Epithelial cell of esophagus (primary cell): ENCODE measurements around the gene RCAN2.

Experiments
- DNase-seq: peaks from one replicate; pipeline ENCODE4 v3.0.0; 2010; ENCODE audit warnings: low read depth
- H3K4me3 ChIP-seq: 2 replicates; pipeline ENCODE4 v1.5.1; 2011; ENCODE audit warnings: mild to moderate bottlenecking, low read length, control low read depth
- CTCF ChIP-seq: IDR thresholded peaks from 2 replicates; pipeline ENCODE4 v1.5.1; 2011; ENCODE audit warnings: low read depth, mild to moderate bottlenecking, low read length, control low read depth, inconsistent platforms; ENCODE audit not compliant: insufficient read depth; ENCODE audit errors: missing control alignments

Gene RCAN2

DNA sequence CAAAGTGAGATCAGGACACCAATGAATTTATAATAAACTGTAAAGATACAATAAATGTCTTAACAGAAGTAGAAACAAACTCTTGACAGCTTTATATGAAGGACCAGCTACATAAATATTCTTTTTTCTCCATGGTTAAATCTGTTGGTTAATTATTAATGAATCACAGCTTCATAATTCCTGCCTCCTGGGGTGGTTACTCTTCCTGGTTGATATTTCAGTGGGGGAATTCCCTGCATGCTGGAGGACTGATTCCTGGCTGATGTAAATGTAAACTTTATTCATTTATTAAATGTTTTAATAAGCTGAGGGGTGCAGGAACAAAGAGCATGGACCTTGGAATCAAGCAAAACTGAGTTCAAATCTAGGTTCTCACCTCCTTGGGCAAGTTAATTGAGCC, 16.2 kb upstream of the RCAN2 start:
- H3K4me3 ChIP-seq, result no peak overlapping the region
- DNase-seq, result peak; percentile 42
- no peak for TF ChIP-seq CTCF

DNA sequence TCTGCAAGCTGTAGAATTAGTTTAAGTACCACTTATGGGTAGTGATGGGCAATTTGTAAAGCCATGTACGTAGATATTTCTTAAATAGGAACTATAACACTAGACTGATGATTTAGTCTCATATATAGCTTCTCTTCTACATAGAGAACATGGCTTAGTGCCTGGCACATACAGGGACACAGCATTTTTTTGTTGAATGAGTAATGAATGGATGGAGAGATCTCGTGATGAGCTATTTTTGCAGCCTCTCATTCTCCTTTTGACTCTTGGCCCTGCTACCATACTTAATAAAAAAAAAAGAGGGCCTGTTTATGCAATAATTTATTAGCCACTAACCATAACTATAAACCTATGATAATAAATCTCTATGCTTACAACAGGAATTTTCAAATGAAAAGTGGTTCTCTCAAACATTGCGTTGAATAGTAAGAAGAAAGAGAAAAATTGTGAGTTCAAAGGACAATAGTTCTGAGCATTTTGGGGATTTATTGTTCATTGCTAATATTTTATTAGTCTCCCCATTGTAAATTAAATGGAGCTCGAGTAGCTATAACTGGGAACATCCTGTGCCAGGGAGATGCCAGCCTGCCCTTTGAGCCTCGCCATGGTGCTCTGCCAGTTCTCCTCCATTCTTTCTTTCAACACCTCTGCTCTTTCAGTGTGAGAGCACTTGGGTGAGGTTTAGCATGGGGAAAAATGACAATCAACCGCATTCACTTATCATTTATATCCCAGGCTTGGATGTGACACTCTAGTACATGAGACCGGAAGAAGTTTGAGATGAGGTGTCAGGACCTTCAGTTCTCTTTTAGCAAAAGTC, 14.7 kb upstream of the RCAN2 start:
- H3K4me3 ChIP-seq, result no peak overlapping the region
- no peak for TF ChIP-seq CTCF

DNA sequence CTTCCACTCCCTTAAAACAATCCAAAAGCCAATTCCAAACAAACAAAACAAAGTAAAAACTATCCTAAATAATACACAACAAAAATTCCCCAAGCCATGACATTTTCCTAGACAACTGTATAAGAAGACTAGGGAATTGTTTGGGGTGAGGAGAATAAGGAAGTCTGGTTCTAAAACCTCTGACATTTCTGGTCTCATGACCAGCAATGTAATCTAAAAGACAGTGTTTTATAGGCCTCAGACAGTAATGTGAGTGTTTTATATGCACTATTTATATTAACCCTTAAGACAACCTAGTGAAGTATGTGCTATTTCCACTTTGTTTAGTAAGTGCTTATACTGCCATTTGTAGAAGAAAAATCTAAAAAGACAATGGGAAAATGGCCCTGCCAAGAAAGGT, 13.0 kb upstream of the RCAN2 start:
- TF ChIP-seq CTCF, result no peak
- no peak for DNase-seq
- H3K4me3 ChIP-seq, result no peak overlapping the region

More for the DNA sequence above, 14.7 kb upstream of the RCAN2 start:
- no peak for DNase-seq

DNA sequence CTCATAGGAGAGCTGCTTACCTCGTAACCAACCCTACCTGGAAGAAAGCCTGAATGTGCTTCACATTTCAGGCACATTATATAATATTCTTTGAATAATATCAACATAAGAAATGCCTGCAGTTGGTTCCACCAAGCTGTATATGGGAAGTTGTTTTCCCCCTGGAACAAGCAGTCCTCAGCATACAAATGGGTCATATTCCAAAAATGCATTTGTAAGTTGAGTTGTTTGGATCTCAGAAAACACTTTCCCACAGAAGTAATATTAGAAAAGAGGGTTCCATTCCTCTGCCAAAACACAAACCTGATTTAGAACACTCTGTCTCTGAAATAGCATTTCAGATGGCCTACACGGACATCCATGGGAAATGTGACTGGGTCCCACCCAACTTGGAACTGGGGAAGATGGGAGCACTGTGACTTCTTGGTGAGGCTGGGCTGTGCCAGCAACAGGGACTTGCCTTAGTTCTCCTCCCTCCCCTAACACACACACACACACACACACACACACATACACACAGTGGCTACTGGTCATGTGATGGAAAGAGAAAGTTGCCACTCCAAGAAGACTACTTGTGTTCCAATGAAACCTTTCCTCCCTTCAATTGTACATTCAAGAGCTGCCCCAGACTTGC, 11.4 kb upstream of the RCAN2 start:
- TF ChIP-seq CTCF, result no peak
- no peak for DNase-seq
- no peak overlapping the region for H3K4me3 ChIP-seq

DNA sequence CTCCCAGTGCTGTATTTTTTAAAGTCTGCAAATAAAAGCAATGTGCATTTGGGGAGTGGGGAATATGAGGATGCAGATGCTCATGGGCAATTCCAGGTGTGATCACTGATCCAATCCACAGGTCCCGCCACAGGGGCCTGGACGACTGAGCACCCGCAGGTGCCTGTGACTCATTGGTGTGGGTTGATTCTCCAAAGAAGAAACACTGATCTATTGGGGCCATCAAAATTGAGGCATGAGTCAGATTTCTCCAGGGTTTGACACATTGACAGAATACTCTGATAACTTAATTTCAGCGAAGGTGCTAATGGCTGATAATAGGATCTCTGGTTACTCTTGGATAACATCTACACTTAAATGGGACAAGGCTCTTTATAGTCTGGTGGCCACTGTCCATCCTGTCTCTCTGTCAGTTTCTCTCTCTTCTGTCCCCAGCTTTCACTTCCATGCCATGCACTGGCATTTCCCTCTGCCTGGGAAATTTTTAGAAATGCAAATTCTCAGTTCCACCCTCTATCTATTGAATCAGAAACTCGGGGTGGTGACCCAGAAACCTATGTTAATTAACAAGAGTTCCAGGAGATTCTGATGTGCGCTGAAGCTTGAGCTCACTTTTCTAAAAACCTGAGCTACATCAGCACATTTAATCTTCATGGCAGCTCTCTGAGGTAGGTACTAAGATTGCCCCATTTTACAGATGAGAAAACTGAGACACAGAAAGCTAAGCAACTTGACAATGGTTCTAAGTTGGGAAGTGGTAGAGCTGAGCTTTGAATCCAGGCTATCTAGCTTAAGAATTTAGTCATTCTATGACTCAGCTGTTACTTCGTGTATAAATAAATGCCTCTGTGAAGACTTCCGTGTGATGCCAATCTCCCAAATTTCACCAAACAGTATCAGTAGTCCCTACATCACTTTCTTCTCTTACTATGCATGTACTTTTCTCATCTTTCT, 10.2 kb upstream of the RCAN2 start:
- peak; percentile 16 for DNase-seq
- TF ChIP-seq CTCF, result no peak
- H3K4me3 ChIP-seq, result no peak overlapping the region

- TF ChIP-seq CTCF, result no peak
- DNase-seq, result no peak
- no peak overlapping the region for H3K4me3 ChIP-seq
Observed at GRCh38 chr6:46500382-46500781, 9.1 kb upstream of the RCAN2 start.
